Erythroblast (primary cell): ENCODE data around the gene ABR.

Experiments used
- DNase-seq, 2 experiments: peaks; one replicate each; lab custom pipeline; 2025; lab: John Stamatoyannopoulos, UW
- GATA1 ChIP-seq: IDR thresholded peaks from 2 replicates; pipeline ENCODE4 v1.6.1; 2011; ENCODE audit warnings: low read depth, mild to moderate bottlenecking, control low read depth, low read length, moderate library complexity
- POLR2A ChIP-seq: IDR thresholded peaks from 2 replicates; pipeline ENCODE4 v1.6.1; 2011; ENCODE audit warnings: mild to moderate bottlenecking, low read length

Gene ABR

DNA sequence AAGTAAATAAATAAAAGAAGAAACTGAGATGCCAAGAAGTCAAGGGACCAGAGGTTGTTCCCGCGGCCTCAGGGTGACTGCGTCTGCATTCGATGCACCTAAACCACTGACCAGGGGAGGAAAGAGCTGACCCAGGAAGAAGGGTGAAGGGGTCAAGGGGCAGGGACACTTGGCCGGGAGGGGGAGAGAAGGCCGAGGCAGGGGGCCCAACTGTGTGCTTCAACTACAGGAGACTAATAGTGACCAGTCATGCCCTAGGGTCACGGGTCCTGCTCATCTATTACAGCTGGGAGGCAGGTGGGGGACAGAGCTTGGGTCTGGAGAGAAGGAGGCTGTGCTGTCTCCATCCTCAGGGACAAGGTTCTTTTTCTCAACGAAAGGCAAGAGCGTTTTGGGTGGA, 138.0 kb downstream of the ABR start:
- TF ChIP-seq POLR2A, result no peak
- TF ChIP-seq GATA1, result no peak

DNA sequence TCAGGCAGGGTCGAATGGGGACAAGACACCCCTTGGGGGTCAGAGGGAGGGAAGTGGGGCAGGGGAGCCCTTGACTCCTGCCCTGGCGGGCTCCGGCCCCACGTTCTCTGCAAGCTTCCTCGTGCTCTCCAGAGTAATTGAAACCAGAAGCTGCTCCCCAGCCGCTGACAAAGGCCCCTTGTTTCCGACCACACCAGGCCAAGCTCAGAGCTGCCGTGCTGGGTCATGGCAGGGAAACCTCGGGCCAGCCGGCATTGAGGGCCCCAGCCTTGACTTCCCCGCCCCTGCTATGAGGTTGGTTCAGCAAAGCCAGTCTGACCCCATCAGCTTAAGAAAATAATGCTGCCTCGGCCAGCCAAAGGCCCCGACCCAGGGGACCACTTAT, 139.6 kb downstream of the ABR start:
- TF ChIP-seq POLR2A, result no peak
- no peak for TF ChIP-seq GATA1
- no peak for DNase-seq

More for the DNA sequence above, 138.0 kb downstream of the ABR start:
- DNase-seq, result no peak

DNA sequence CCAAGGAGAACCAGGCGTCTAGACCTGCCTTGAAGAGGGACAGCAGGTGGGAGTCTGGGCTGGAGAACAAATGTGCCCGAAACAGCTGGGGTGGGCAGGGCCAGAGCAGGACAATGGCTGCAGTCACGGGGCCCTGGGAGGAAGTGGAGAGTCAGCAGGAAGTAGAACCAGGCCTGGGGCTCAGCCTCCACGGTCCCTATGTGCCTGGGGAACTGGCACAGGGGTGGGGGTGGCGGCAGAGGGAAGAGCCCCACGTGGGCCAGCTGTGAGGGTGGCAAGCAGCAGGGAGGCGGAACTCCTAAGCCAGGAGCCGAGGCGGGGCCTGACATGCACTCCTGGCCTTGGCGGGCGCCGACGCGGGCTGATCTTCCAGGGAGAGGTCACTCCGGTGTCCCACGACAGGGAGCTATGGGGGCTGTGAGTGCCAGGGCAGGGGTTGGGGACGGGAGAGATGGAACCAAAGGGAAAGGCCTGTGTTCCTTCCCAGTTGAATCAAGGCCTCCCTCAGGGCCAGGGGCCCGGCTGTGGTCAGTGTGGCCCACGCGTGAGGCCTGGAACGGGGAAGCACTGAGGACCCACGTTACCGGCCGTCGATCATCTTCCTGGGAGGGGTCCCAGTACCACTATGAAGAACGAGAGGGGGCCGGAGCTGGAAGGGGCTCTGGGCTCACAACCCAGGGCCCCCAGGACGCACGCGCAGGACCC, 140.1 kb downstream of the ABR start:
- TF ChIP-seq POLR2A, result no peak
- no peak for TF ChIP-seq GATA1
- no peak for DNase-seq

DNA sequence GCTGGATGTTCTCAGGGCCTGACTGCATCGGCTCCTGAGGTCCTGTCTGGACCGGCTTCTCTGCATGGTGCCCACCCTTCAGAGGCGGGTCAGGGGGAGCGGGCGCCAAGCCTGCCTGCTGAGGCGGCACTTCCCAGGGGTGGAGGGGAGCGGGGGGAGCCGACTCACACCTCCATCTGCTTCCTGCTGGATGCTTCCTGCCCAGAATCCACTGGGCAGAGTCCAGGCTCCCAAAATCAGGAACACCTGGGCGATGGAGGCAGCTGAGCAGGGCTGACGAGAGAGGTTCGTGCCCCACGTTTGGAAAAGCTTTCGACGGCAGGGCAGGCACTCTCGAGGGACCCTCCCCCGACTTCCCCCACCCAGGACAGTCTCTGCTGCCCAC, 140.7 kb downstream of the ABR start:
- no peak for TF ChIP-seq GATA1
- TF ChIP-seq POLR2A, result no peak
- DNase-seq, result no peak

GRCh38 chr17:1038459-1039122, 141.2 kb downstream of the ABR start:
- no peak for DNase-seq
- TF ChIP-seq GATA1 (no peak), POLR2A (no peak)

- TF ChIP-seq POLR2A (no peak), GATA1 (no peak)
- no peak for DNase-seq
Measured at GRCh38 chr17:1037238-1037879, 142.4 kb downstream of the ABR start.

- no peak for TF ChIP-seq GATA1
- no peak for TF ChIP-seq POLR2A
Measured at GRCh38 chr17:1036845-1037237, 142.9 kb downstream of the ABR start.

GRCh38 chr17:1036171-1036844, 143.5 kb downstream of the ABR start:
- no peak for TF ChIP-seq POLR2A
- no peak for TF ChIP-seq GATA1
- no peak for DNase-seq

More at GRCh38 chr17:1036845-1037237, 142.9 kb downstream of the ABR start:
- no peak for DNase-seq

DNA sequence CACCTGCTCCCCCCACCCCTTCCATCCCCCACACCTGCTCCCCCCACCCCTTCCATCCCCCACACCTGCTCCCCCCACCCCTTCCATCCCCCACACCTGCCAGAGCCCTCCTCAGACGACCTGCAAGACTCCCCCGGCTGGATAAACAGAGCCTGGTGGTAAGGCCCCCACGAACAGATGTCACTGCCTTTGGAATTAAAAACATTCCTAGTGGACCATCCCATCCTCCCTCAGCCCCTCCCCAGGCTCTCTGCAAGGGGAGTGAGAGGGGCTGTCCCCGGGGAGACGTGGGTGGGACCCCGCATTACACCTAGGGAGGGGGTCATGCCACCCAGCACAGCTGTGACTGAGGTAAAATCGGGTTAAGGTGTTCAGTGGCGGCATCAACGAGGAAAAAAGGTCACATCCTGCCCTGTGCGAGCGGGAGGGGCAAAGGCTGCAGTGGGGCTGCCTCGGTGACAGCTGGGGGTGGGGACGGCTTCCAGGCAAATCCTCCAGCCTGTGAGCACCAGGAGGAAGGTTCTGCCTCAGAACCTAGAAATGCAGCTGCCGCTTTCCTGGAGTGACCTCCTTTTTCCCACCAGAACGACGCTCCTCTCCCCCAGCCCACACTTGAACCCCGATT, 144.1 kb downstream of the ABR start:
- TF ChIP-seq GATA1 (no peak), POLR2A (no peak)

DNA sequence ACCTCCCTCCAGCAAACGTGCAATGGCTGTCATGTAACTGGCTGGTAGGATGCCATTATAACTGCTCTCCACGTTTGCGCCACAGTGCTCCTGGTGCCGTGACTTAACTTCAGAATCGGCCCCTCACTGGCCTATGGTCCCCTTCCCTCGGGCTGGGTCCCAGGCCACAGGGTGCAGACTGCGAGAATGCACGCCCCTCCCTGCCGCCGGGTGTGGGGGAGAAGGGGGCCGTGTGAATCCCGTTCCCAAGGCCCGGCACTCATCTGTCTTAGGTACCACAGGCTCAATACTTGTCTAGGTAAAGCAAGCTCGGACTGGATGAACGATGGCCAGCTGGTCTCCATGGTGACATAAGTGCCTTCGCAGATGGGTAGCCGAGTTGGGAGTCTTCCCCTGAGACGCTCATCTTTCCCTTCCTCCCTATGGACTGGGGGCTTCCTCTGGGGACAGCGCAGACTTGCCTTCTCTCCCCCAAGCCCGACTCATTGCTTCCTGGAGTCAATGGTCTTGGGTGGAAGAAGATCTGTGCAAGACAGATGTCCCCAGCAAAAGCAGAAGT, 145.1 kb downstream of the ABR start:
- no peak for DNase-seq
- TF ChIP-seq POLR2A, result no peak
- TF ChIP-seq GATA1, result no peak

More for the DNA sequence above, 144.1 kb downstream of the ABR start:
- DNase-seq, result no peak

DNA sequence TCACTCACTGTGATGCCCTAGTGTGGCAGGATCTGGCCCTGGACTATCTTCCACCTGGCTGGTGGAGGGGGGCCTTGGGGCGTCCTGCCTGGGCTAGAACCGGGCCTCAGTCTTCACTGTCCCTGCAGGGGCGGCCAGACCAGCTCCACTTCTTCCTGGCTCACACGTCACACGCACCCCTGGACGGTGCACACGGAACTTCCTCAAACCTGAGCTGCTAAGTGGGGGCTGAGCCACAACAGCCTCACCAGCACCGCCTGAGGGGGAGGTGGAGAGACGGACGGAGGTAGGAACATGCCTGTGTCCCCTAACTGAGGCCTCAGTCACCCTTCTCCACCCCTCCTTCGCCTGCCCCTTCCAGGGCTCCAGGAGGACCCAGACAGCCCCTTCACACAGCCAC, 146.3 kb downstream of the ABR start:
- no peak for TF ChIP-seq POLR2A
- no peak for TF ChIP-seq GATA1
- no peak for DNase-seq

DNA sequence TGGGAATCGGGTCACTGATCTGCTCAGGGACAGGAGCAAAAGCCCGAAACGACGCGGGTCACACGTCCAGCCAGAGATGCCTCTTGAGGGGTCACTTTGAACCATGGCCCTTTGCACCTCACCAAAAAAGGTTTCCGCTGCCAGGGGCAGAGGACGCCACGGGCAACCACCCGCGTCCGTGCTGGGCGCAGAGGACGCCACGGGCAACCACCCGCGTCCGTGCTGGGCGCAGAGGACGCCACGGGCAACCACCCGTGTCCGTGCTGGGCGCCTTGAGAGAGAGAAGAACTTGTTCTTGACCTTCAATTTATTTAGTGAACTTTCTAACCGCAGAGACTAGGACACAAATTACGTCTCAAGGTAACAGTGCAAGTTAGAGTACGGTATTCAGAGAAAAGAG, 147.4 kb downstream of the ABR start:
- no peak for DNase-seq
- TF ChIP-seq POLR2A, result no peak
- TF ChIP-seq GATA1, result no peak

DNA sequence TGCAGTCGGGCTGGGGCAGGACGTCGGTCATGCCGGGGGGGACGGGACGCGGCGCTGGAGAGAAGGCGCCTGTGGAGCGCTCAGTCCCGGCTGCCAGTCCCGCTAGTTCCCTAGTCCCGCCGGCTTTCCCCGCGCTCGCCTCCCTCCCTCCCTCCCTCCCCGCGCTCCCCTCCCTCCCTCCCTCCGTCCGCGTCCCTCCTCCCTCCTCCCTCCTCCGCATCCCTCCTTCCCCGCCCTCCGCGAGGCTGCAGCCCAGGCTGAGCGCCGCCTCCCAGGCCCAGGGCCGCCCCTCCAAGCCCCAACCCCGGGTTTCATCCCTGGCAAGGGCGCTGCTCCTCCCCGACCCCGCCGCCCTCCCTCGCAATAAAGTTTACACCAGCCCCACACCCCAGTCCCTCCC, 148.1 kb downstream of the ABR start:
- DNase-seq, result no peak
- TF ChIP-seq GATA1 (no peak), POLR2A (no peak)
